ENCODE data around the gene ERC1.
"Not testable (repeated sequence)": the region's sequence is repeated elsewhere in the genome, so short reads cannot be mapped to it uniquely, and the experiment has no call there.

ERC1 gene

DNA sequence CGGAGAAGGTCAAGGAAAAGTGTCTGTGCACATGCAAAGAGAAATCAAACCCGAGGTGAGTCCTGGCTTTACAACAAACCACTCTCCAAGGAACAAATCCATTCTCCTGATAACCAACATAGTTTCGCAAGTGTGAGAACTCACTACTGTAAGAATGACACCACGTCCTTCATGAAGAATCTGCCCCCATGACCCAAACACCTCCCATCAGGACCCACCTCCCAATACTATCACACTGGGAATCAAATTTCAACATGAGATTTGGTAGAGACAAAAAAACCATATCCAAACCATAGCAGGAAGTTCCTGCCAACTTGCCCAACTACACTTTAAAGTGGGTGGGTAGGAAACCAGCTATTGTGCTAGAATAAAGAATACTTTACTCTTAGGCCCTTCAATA lies 2.4 kb upstream of the ERC1 start:
- FAIRE-seq, result no peak

DNA sequence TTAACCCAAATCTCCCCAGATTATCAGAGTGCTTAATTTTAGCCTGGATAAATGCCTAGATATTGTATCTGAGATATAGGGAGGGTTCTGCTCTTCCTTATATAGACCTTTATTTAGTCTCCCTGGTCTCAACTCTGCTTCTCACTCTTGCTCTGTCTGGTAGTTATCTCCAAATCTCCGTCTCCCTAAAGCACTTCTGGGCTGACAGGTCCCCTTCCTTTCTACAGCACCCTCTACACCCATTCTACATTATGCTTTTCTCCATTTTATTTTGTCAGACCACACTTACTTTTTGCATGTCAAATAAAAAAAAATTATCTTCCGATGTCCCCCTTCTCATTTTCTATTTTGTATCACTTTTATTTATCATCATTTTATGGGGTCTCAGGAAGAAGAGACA lies 2.0 kb upstream of the ERC1 start:
- FAIRE-seq, result no peak

DNA sequence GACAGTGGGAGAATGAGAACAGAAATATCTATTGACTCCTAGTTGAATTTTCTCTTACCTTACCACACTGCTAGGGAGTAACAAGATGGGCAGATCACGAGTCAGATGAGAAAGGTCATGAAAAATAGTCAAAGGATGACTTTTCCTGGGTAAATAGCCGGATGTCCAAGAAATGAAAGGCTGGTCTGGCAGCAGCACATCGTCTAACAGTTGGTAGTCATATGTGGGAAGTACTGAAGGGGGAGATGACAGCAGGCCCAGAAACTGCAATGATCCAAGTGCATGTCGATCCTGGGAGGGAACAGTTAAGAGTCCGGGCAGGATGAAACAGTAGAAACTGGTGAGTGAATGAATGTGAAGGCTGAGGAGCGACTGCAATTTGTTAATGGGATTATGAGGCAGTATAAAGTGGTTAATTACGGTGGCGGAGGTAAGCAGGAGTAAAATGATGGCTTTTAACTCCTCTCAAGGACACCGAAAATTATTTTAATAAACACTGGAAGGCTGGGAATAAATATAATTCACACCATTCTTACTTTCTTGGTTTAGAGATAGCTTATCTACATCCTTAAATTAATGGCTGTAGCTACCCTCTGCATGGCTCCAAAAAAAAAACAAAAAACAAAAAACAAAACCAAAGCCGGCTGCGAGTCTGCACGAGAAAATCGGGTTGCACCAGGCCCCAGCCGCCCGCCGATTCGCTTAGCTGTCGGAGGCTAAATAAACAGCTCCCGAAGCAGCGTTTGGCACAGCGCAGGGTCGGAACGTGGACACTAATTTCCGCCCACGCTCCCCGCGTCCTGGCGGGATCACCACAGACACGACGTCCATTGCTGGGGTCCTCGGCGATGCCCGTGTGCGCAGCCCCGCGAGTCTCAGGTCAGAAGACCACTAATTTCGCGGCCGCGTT lies 1.0 kb upstream of the ERC1 start:
- no peak for FAIRE-seq

DNA sequence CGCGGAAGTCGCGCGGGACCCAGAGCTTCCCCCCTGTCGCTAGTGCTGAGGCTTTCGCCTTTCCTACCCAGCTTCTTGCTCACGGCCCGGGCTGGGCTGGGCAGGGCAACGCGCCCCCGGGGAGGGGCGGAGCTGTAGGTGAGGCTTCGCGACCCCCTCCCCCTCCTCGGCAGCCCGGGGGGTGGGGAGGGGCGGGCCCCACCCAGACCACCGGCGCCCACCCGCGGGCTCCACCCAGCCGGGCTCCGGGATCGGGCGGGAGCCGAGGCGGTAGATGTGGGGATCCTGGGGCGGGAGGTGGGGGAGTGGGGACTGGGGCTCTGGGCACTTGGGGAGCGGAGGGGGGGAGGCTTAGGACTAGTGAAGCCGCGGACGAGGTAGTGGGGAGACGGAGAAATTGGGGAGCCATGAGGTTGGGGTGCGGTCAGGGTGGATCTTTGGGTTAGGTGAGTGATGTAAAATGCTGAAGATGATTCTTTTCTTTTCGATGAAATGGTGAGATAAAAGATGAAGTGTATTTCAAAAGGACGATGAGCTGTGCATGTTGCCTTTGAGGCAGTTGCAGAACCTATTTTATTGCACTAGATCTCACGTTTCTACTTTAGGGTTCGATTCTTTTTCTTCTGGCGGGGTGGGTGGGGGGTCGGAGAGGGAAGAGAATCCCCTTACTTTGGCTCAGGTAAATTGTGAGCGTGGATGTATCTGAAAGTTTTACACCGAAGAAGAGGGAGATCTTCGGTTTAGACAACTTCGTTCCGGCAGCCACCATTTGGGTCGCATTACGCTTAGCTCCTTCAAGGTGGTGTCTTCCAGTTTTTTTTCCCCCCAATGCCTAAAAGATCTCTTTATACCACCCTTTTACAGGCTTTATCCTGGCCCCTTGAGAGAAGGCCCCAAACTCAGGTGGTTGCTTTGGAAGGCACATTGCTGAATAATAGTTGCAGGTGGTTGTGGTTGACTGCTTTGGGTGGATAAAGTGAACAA lies 619 bp downstream of the ERC1 start:
- FAIRE-seq, result no peak

DNA sequence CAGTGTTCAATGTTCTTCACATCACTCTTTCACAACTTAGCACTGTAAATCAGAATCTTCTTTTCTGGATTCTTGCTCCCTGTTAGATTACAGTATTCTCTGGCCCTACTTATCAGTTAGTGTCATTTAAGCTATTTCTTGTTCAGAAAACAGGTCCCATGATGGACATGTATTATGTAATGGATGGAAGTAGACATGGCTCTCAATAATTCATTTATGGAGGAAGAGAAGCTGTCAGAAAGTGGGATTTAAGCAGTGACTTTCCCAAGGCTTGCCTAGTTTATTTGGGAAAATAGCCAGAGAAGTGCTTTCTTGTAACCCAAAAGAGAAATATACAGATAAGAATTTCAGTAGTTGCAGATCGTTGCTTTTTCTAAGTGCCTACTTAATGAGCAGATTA lies 1.6 kb downstream of the ERC1 start:
- FAIRE-seq, result no peak

DNA sequence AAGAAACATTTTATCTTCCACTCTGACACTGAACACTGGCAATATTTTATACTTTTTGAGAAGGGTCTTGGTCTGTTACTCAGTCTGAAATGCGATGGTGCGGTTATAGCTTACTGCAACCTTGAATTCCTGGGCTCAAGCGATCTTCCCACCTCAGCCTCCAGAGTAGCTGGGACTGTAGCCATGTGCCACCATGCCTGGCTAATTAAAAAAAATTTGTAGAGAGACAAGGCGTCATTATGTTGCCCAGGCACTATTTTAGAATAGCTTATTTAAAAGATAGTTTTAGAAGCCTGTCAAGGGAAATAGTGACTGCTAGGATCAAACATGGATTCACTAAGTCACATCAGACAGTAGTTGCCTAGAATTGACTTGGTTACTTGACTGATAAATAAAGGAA lies 5.9 kb downstream of the ERC1 start:
- FAIRE-seq, result no peak

DNA sequence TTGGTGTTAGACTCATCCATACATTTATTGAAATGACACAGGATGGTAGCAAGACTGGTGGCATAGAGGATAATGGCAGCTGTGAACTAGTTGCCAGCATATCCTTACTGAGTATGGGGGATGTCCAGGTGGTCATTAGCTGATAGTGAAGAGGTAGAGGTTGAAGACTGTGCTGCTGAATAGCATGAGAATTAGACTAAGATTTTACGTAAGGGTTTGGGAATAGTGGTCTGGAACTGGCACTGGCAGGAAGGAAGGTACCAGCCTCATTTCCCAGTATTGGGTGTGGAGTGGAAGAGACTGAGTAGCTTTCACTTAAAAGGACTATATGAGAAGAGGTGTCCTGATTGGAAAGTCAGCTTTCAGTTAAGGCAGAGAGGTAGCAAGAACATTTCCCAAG lies 6.5 kb downstream of the ERC1 start:
- FAIRE-seq, result no peak

DNA sequence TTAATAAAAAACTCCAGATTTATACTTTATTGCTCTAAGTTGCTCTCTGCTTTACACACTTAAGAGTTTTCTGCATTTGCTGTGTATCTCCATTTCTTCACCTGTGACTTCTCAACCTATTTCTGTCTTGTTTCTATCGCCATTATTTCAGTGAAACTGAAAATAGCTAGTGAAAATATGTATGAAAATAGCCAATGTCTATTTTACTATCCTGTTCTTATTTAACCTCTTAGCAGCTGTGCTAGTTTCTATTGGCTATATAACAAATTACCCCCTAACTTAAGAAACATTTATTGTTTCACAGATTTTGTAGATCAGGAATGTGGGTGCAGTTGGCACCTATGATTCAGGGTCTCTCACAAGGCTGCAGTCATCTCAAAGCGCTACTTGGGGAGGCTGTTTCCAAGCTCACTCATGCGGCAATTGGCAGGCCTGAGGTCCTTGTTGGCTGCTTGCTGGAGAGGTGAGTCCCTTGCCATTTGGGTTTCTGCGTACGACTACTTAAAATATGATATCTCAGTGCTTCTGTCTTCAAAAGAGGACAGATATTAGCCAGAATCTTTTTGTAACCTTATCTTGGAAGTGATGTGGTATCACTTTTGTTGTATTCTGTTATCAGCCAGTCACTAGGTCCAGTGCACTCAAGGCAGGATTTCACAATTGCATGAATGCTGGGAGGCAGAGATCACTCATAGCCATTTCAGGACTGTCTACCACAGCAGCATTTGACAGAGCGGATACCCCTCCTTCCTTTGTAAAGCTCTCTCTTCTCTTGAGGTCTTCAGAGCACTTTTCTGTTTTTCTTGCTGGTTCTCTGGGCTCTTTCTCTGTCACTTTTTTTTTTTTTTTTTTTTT lies 7.2 kb downstream of the ERC1 start:
- no peak for FAIRE-seq

DNA sequence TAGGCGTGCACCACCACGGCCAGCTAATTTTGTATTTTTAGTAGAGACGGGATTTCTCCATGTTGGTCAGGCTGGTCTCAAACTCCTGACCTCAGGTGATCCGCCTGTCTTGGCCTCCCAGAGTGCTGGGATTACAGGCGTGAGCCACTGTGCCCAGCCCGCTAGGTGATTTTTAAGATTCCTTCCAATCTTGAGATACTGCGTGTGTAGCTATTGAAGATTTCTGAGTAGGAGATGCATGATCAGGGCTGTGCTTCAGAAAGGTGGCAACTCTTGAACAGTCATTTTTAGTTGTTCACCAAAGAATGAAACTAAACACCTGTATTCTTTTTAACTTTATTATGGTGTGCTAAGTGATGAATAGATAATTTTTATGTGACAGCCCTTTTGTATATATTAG lies 8.7 kb downstream of the ERC1 start:
- not testable (repeated sequence) for FAIRE-seq

DNA sequence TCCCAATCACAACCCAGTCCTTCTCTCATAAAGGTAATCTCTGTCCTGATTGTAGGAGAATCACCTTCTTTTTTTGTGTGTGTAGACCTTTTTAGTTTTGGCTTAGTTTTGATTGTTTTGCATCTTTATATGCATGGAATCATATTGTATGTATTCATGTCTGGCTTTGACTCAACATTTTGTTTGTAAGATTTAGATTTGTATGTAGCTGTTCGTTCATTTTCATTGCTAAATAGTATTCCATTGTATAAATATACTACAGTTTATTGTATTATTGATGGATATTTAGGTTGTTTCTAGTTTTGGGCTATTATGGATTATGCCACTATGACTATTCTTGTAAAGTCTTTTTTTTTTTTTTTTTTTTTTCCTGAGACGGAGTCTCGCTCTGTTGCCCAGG lies 10.5 kb downstream of the ERC1 start:
- no peak for FAIRE-seq

DNA sequence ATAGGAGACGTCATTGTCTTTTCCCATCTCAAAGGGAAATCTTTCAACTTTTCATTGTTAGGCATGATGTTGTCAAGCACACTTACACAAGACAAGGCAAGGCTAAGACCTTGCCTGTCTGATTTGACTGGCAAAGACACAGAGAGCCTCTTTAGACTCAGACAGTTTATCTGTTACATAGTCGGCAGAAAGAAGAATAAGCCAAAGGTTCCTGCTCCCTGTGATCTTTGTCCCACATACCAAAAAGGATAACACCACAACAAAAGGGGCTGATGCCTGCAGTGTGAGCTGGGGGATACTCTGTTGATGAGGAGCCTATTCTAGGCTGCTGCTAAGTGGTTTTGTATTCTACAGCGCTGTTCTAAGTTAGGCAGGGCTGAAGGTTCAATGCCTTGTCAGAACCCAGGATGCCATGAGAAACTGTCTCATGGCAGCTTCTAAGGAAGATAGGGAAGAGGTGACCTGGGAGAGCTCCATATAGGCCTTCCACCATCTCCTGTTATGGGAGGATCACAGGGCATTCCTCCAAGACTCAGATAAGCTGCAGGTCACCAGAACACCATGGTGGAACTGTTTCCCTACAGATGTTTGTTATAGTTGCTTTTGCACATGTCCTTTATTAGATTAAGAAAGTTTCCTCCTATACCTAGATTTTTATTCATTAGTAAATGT lies 12.7 kb downstream of the ERC1 start:
- FAIRE-seq, result no peak

DNA sequence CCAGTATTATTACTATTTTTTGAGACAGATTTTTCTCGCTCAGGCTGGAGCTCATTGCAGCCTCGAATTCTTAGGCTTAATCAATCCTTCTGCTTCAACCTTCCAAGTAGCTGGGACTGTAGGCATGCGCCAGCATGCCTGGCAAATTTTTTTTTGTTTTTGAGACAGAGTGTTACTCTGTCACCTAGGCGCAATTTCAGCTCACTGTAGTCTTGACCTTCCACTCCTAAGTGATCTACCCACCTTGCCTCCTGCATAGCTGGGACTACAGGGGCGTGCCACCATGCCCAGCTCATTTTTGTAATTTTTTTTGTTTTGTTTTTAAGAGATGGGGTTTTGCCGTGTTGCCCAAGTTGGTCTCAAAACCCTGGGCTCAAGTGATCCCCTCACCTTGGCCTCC lies 15.2 kb downstream of the ERC1 start:
- no peak for FAIRE-seq

DNA sequence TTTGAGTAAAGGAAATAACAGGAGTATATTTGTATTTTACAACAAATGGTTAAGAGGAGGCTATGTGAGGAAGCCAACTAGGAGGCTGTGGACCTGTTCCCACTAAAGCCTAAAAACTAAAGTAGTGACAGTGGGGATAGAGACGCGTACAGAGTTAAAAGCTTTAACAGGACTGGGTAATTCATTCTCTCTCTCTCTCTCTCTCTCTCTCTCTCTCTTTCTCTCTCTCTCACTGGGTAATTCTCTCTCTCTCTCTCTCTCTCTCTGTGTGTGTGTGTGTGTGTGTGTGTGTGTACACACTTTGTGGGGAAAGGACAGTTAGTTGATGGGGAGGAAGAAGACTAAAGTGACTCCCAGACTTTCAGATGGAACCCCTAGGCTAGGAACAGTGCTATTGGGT lies 16.3 kb downstream of the ERC1 start:
- FAIRE-seq, result no peak

DNA sequence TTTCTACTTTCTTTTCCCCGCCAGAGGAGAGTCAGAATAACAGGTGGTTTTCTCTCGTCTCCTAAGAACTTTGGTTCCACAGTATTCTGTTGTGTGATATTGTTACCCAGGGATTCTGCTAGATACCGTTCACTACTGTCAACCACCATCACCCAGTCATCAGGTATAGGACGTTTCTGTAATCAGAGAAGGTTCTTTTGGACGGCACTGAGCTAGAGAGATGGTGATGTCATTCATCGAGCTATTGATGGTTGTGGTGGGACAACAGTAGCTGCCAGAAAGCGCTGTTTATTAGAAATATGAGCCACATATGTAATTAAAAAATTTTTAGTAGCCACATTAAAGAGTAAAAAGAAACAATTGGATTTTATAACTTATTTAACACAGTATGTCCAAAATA lies 17.0 kb downstream of the ERC1 start:
- FAIRE-seq, result peak; percentile 3

DNA sequence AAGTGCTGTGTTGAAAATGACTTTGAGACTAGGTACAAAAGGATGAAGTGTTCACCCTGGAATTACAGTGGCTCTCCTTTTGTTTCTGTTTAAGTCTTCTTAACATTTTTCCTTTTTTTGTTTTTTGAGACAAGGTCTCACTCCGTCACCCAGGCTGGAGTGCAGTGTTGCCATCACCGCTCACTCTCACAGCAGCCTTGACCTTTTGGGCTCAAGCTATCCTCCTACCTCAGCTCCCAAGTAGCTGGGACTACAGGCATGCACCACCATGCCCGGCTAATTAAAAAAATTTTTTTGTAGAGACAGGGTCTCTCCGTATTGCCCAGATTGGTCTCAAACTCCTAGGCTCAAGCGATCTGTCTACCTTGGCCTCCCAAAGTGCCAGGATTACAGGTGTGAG lies 20.1 kb downstream of the ERC1 start:
- no peak for FAIRE-seq

DNA sequence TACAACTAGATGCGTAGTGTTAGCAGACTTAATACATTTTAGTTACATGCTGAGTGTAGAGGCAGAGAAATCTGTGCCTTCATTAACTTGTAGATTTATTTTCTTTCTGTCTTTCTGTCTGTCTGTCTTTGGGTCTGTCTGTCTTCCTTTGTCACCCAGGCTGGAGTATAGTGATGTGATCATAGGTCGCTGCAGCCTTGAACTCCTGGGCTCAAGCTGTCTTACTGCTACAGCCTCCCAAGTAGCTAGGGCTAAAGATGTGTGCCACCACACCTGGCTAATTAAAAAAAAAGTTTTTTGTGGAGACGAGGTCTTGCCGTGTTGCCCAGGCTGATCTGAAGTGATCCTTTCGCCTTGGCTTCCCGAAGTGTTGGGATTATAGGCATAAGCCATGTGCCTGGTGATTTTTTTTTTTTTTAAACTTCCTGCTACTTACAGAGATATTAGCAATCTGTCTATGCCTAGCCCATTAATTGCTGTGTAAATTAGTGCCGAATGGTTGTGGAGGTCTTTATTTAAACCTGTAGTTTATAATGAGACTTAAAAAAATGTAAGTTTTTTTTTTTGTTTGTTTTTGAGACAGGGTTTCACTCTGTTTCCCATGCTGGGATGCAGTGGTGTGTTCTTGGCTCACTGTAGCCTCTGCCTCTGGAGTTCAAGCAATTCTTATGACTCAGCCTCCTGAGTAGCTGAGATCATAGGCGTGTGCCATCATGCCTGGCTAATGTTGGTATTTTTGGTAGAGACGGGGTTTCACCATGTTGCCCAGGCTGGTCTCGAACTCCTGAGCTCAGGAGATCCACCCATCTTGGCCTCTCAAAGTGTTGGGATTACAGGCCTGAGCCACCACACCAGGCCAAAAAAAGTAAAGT lies 22.8 kb downstream of the ERC1 start:
- FAIRE-seq, result no peak

DNA sequence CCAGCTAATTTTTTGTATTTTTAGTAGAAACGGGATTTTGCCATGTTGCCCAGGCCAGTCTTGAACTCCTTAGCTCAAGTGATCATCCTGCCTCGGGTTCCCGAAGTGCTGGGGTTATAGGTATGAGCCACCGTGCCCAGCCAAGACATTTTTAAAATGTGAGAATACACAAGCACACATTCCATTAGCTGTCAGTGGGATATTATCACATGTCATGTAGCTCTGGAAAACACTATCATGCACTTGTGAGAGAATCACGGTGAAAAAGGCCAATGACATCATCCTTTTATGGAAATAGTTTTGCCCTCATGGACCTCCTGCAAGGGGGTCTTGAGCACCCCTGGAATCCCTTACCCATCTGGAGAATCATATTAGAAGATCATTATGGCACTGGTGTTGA lies 28.3 kb downstream of the ERC1 start:
- FAIRE-seq, result no peak

DNA sequence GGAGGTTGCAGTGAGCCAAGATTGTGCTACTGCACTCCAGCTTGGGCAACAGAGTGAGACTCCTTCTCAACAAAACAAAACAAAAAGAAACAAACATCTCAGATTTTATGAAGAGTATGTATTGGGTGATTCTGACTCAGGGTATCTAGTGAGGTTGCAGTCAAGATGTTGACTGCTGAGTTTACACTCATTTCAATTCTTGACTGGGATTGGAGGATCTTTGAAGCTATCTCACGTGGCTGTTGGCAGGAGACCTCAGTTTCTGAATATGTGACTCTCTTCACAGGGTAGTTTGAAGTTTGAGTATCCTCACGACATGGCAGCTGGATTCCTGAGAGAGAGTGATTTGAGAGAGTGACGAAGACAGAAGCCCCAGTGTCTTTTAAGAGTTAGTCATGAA lies 29.4 kb downstream of the ERC1 start:
- no peak for FAIRE-seq

DNA sequence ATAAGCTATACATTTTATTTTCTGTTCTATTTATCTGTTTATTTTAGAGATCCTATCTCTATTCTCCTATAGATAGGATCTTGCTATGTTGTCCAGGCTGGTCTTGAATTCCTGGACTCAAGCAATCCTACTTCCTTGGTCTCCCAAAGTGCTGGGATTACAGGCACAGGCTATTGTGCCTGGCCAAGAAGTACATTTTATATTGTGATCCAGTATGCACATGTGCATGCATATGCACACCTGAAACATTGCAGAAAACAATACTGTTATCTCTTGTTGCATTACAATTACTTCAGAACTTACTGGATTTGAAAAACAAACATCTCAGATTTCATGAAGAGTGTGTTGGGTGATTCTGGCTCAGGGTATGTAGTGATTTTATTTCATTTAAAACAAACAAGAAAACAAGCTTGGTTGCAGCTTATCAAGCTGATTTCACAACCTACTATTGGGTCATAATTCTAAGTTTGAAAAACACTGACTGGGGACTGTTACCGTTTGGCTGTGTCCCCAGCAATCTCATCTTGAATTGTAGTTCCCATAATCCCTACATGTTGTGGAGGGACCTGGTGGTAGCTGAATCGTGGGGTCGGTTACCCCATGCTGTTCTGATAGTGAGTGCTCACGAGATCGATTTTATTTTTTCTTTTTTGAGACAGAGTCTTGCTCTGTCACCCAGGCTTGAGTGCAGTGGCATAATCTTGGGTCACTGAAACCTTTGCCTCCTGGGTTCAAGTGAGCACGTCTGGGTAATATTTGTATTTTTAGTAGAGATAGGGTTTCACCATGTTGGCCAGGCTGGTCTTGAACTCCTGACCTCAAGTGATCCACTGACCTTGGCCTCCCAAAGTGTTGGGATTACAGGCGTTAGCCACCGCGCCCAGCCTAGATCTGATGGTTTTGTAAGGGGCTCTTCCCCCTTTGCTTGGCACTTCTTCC lies 31.3 kb downstream of the ERC1 start:
- FAIRE-seq, result no peak

DNA sequence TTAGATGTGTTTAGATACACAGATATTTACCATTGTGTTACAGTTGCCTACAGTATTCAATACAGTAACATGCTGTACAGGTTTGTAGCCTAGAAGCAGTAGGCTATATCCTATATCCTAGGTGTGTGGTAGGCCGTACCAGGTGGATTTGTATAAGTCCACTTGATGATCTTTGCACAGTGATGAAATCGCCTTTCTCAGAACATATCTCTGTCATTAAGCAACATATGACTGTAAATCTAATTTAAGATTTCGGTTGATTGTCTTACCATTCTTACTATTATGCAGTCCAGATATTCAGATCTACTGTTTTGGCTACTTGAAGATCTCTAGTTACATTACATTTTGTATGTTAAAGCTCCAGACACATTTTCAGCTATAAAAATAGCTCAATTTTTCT lies 39.8 kb downstream of the ERC1 start:
- no peak for FAIRE-seq

Data from A204.1 (cell line).